BJ (cell line): ENCODE measurements around the gene KIAA0232. TPM values are rescaled to one million over a fixed set of nuclear protein-coding genes. Genes with fewer than 3 reads are reported as not detected.
"Not testable (repeated sequence)": the region's sequence is repeated elsewhere in the genome, so short reads cannot be mapped to it uniquely, and the experiment has no call there.

Source experiments
- CTCF ChIA-PET: fragments of 350-600 bp; formaldehyde crosslinking; extraction: SDS; loops from one replicate; lab custom pipeline; 2021; ENCODE audit warnings: antibody characterized with exemption, inconsistent platforms; lab: Yijun Ruan, JAX
- POLR2A ChIA-PET: fragments of 300-600 bp; sonication (Branson Sonifier 250); formaldehyde crosslinking; extraction: SDS; loops from one replicate; lab custom pipeline; 2021; ENCODE audit warnings: antibody characterized with exemption; lab: Charles Lee
- DNase-seq: peaks from one replicate; pipeline ENCODE4 v3.0.0-alpha.2; 2011; ENCODE audit warnings: low read depth
- H3K27me3 ChIP-seq: 2 replicates; pipeline ENCODE4 v1.6.0; 2011; ENCODE audit warnings: low read length; ENCODE audit not compliant: control insufficient read depth, insufficient read depth
- H3K36me3 ChIP-seq: 2 replicates; pipeline ENCODE4 v1.5.1; 2011; ENCODE audit warnings: low read length; ENCODE audit not compliant: control insufficient read depth, insufficient read depth
- H3K4me3 ChIP-seq: 2 replicates; pipeline ENCODE4 v1.5.1; 2011; ENCODE audit warnings: low read depth, mild to moderate bottlenecking, control low read depth, low read length
- polyA plus RNA-seq: library from polyadenylated mRNA; depleted of rRNA; stranded (reverse); fragments of >200 nt; gene quantifications from 2 replicates; pipeline ENCODE4 v1.2.3, GENCODE V29; 2011
- TF ChIP-seq, protein P1 (sequence below): IDR thresholded peaks from 2 replicates; pipeline ENCODE4 v1.5.1; 2011; ENCODE audit warnings: low read depth, mild to moderate bottlenecking, control low read depth, inconsistent platforms, low read length, moderate library complexity; ENCODE audit not compliant: insufficient read depth

KIAA0232 gene
- polyA plus RNA-seq, 1 experiment: 11.0 TPM

DNA sequence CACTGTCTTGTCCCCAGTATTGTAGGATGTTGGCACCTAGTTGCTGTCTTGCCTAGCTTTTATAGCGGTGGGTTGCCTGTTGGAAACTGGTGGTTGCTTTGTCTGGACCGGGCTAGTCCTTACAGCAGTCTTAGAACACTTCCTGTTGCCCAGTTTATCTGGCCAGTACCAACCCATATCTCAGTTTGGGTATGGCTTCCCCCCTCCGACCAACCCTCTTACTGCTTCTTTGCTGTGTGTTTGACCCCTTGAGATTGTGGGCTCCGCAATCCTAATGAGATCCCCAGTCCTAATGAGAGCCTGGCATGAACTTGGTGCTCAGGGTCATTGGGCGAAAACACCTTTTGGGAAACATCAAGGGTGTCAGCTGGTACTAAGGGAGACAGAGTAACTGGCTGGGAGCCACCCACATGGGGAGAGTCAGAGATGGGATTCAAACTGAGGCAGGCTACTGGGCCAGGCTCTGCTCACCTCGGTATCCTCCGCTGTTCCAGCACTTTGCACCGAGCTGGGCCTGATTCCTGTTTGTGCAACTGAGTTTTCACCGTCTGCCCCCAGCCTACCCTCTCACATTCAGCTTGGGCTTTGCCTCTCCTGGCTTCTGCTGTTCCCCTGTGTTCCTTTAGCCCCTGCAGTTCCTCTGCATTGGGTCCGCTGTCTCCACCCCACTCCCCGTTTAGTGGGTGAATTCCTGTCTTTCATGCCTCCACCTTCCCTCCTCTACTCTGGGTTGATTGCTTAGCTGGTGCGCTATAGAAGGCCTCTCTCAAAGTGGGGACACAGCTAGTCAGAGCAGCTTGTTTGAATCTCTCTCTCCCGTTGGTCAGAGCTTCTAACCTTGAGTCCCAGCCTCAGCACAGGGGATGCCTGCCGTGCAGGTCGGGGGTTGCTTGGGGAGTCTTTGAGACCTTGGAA, 128.7 kb downstream of the KIAA0232 start:
- no peak for DNase-seq
- Histone ChIP-seq H3K4me3 (no peak overlapping the region), H3K36me3 (no peaks in the 10 kb centered on the region), H3K27me3 (peaks cover 2% of the 10 kb centered on the region; the same call in 1 of the 2 replicates)
- ChIA-PET CTCF (interaction anchor here (0.6 to 3.2 kb wide), 8 partner anchors 17 to 192 kb away, joined by 3 to 14 read pairs (median 4); partner anchors contain the start of gene TADA2B), POLR2A (interaction anchor here (0.6 kb wide), 1 partner anchor 110 kb away, joined by 3 read pairs; no protein-coding TSS in a partner anchor)
- TF ChIP-seq, protein P1, sequence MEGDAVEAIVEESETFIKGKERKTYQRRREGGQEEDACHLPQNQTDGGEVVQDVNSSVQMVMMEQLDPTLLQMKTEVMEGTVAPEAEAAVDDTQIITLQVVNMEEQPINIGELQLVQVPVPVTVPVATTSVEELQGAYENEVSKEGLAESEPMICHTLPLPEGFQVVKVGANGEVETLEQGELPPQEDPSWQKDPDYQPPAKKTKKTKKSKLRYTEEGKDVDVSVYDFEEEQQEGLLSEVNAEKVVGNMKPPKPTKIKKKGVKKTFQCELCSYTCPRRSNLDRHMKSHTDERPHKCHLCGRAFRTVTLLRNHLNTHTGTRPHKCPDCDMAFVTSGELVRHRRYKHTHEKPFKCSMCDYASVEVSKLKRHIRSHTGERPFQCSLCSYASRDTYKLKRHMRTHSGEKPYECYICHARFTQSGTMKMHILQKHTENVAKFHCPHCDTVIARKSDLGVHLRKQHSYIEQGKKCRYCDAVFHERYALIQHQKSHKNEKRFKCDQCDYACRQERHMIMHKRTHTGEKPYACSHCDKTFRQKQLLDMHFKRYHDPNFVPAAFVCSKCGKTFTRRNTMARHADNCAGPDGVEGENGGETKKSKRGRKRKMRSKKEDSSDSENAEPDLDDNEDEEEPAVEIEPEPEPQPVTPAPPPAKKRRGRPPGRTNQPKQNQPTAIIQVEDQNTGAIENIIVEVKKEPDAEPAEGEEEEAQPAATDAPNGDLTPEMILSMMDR: no peak

DNA sequence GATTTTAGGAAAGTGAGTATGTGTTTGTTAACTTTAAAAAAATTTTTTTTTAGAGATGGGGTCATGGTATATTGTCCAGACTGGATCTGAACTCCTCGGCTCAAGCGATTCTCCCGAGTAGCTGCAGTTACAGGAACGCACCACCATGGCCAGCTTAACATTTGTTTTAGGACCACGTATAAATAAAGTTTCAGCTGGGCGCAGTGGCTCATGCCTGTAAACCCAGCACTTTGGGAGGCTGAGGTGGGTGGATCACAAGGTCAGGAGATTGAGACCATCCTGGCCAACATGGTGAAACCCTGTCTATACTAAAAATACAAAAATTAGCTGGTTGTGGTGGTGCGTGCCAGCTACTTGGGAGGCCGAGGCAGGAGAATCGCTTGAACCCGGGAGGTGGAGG, 129.4 kb downstream of the KIAA0232 start:
- H3K4me3 ChIP-seq, H3K27me3 ChIP-seq, DNase-seq, H3K36me3 ChIP-seq: not testable (repeated sequence)
- ChIA-PET CTCF (interaction anchor here (0.6 to 3.2 kb wide), 5 partner anchors 17 to 193 kb away, joined by 3 to 14 read pairs (median 5); partner anchors contain the start of gene TADA2B), POLR2A (interaction anchor here (0.6 kb wide), 2 partner anchors 15 to 109 kb away, joined by 3 to 20 read pairs; no protein-coding TSS in a partner anchor)

DNA sequence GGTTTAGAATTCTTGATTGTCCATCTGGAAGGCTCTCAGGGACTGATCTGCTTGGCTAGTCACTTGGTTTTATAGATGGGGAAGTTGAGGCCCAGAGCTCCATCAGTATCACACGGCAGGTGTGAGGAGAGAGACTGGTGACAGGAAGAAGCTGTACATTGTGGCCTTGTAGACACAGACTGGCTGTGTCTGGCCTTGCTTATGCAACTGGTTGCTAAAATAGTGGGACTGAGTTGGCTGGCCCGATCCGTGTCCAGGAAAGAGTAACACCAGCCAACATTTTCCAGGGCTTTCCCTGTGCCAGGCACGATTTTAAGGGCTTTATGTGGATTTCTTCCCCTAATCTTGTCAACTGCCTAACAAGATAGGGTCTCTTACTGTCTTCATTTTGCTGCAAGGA, 129.9 kb downstream of the KIAA0232 start:
- CTCF ChIA-PET: interaction anchor here (1.5 to 3.2 kb wide), 2 partner anchors 16 to 61 kb away, joined by 5 to 14 read pairs; no protein-coding TSS in a partner anchor
- H3K36me3 ChIP-seq: no peaks in the 10 kb centered on the region
- no peak overlapping the region for H3K4me3 ChIP-seq
- POLR2A ChIA-PET: interaction anchor here (0.6 kb wide), 2 partner anchors 14 to 108 kb away, joined by 3 to 20 read pairs; no protein-coding TSS in a partner anchor
- no peaks in the 10 kb centered on the region for H3K27me3 ChIP-seq
- TF ChIP-seq, protein P1: no peak
- DNase-seq: no peak

DNA sequence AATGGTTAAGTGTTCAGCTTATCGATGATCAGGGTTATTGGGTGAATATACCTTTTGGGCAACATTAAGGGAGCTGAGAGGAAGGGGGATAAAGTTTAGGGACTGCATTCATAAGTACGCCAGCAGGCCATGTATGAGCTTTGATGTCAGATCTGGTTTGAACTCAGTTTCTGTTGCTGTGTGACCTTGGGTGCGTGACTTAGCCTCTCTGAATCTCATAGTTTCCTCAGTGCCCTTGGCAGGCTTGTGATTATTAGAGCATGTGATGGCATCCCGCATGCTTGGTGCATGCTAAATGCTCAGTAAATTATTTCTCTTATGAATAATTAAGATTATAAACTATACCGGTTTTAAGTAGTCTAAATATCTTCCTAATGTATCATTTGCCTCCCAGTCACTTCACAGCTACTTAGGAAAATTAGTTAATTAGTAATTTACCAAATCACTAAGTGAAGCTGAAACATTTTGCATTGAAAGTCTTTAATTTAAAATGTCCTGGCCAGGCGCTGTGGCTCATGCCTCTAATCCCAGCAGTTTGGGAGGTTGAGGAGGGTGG, 130.9 kb downstream of the KIAA0232 start:
- POLR2A ChIA-PET: no interaction called here
- H3K27me3 ChIP-seq: no peaks in the 10 kb centered on the region
- CTCF ChIA-PET: interaction anchor here (0.6 to 3.2 kb wide), 4 partner anchors 15 to 70 kb away, joined by 3 to 14 read pairs (median 4); no protein-coding TSS in a partner anchor
- no peaks in the 10 kb centered on the region for H3K36me3 ChIP-seq
- no peak overlapping the region for H3K4me3 ChIP-seq
- DNase-seq: no peak
- TF ChIP-seq, protein P1: no peak

DNA sequence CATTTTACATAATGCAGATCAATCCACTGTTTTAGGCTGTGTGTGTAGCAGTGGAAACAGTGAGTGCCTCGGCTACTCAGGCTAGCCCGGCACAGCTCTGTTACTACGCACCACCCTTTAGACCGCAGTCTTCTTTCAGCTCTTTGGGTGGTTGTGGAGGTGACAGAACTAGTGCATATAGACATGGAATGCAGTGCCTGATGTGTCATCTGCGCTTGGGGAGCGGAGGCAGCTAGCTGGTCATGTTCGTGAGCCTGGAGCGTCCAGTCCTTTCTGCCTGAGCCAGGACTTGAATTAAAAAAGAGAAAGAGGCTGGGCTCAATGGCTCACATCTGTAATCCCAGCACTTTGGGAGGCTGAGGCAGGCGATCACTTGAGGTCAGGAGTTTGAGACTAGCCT, 131.9 kb downstream of the KIAA0232 start:
- no peak for DNase-seq
- Histone ChIP-seq H3K4me3 (no peak overlapping the region), H3K36me3 (no peaks in the 10 kb centered on the region), H3K27me3 (no peaks in the 10 kb centered on the region)
- ChIA-PET CTCF (interaction anchor here (3.2 kb wide), 1 partner anchor 59 kb away, joined by 14 read pairs; no protein-coding TSS in a partner anchor), POLR2A (no interaction called here)
- TF ChIP-seq, protein P1: no peak
